MM.1S (cell line): Measurements from ENCODE around the gene NEMP1.

Experiments
- DNase-seq: peaks from one replicate; pipeline ENCODE4 v3.0.0-alpha.2; 2015
- H2AFZ ChIP-seq: fragments of 300-600 bp; sonication (generic); 2 replicates; pipeline ENCODE4 v1.6.0; 2016; ENCODE audit warnings: antibody characterized with exemption, low read length
- H3F3A ChIP-seq: fragments of 300-600 bp; sonication (generic); 2 replicates; pipeline ENCODE4 v1.6.1; 2016; ENCODE audit warnings: mild to moderate bottlenecking, antibody characterized with exemption, low read length, moderate library complexity, mixed read lengths; ENCODE audit not compliant: insufficient read depth
- H3K27ac ChIP-seq: fragments of 300-600 bp; sonication (generic); 2 replicates; pipeline ENCODE4 v1.5.1; 2016; ENCODE audit warnings: mild to moderate bottlenecking, low read length
- H3K27me3 ChIP-seq: fragments of 300-600 bp; sonication (generic); replicated peaks from 2 replicates; pipeline ENCODE4 v1.6.0; 2016; ENCODE audit warnings: low read length; ENCODE audit not compliant: insufficient read depth
- H3K36me3 ChIP-seq: fragments of 300-600 bp; sonication (generic); replicated peaks from 2 replicates; pipeline ENCODE4 v1.6.1; 2016; ENCODE audit warnings: mild to moderate bottlenecking, low read length, mixed read lengths; ENCODE audit not compliant: insufficient read depth
- H3K4me1 ChIP-seq: fragments of 300-600 bp; sonication (generic); 2 replicates; pipeline ENCODE4 v1.6.1; 2016; ENCODE audit warnings: low read length, mixed read lengths
- H3K4me2 ChIP-seq: fragments of 300-600 bp; sonication (generic); 2 replicates; pipeline ENCODE4 v1.6.0; 2016; ENCODE audit warnings: low read depth, low read length
- H3K4me3 ChIP-seq: fragments of 300-600 bp; sonication (generic); 2 replicates; pipeline ENCODE4 v1.5.1; 2016; ENCODE audit warnings: low read length, mixed read lengths
- H3K79me2 ChIP-seq: fragments of 300-600 bp; sonication (generic); 2 replicates; pipeline ENCODE4 v1.6.1; 2016; ENCODE audit warnings: mixed run types, low read length, mixed read lengths
- H3K9ac ChIP-seq: fragments of 300-600 bp; sonication (generic); 2 replicates; pipeline ENCODE4 v1.6.1; 2016; ENCODE audit warnings: low read length, mixed read lengths
- H3K9me2 ChIP-seq: fragments of 300-600 bp; sonication (generic); replicated peaks from 2 replicates; pipeline ENCODE4 v1.6.1; 2016; ENCODE audit warnings: mild to moderate bottlenecking, low read length, mixed read lengths; ENCODE audit not compliant: insufficient read depth
- H3K9me3 ChIP-seq: fragments of 300-600 bp; sonication (generic); replicated peaks from 2 replicates; pipeline ENCODE4 v1.6.1; 2016; ENCODE audit warnings: mild to moderate bottlenecking, low read length, mixed read lengths; ENCODE audit not compliant: insufficient read depth
- H4K20me1 ChIP-seq: fragments of 300-600 bp; sonication (generic); 2 replicates; pipeline ENCODE4 v1.6.1; 2016; ENCODE audit warnings: mild to moderate bottlenecking, low read length, moderate library complexity, mixed read lengths; ENCODE audit not compliant: insufficient read depth
- CTCF ChIP-seq: fragments of 300-600 bp; sonication (generic); IDR thresholded peaks from 2 replicates; pipeline ENCODE4 v1.5.1; 2016; ENCODE audit warnings: antibody characterized with exemption, low read length, mixed read lengths
- EZH2 ChIP-seq: fragments of 300-600 bp; sonication (generic); optimal IDR thresholded peaks from 2 replicates; pipeline ENCODE3; 2017; ENCODE audit warnings: low read depth, mild to moderate bottlenecking, antibody characterized with exemption, low read length, mixed read lengths
- EZH2phosphoT487 ChIP-seq: fragments of 300-600 bp; sonication (generic); IDR thresholded peaks from 2 replicates; pipeline ENCODE4 v1.6.1; 2018; ENCODE audit warnings: antibody characterized with exemption, low read length

The NEMP1 gene

GRCh38 chr12:57037264-57037663 lies 41.3 kb downstream of the NEMP1 start:
- H3K4me2 ChIP-seq: no peak overlapping the region
- no peaks in the 10 kb centered on the region for H3K27me3 ChIP-seq
- no peaks in the 10 kb centered on the region for H4K20me1 ChIP-seq
- no peaks in the 10 kb centered on the region for H3K9me3 ChIP-seq
- TF ChIP-seq EZH2 (no peak), CTCF (no peak), EZH2phosphoT487 (no peak)
- H3K27ac ChIP-seq: no peak overlapping the region
- H3K36me3 ChIP-seq: no peaks in the 10 kb centered on the region
- no peak overlapping the region for H3K4me3 ChIP-seq
- no peak for DNase-seq
- no peaks in the 10 kb centered on the region for H3K9me2 ChIP-seq
- H3K79me2 ChIP-seq: no peaks in the 10 kb centered on the region
- no peaks in the 10 kb centered on the region for H3K4me1 ChIP-seq
- H3K9ac ChIP-seq: no peak overlapping the region
- no peak overlapping the region for H2AFZ ChIP-seq
- no peaks in the 10 kb centered on the region for H3F3A ChIP-seq

GRCh38 chr12:57033431-57033830 lies 45.2 kb downstream of the NEMP1 start:
- Histone ChIP-seq H3K9ac (no peak overlapping the region), H2AFZ (no peak overlapping the region), H3K27me3 (no peaks in the 10 kb centered on the region), H3K4me3 (no peak overlapping the region), H3K36me3 (no peaks in the 10 kb centered on the region), H4K20me1 (no peaks in the 10 kb centered on the region), H3K4me1 (no peaks in the 10 kb centered on the region), H3K9me3 (no peaks in the 10 kb centered on the region), H3K9me2 (no peaks in the 10 kb centered on the region), H3F3A (no peaks in the 10 kb centered on the region), H3K27ac (no peak overlapping the region), H3K79me2 (no peaks in the 10 kb centered on the region), H3K4me2 (no peak overlapping the region)
- DNase-seq: no peak
- TF ChIP-seq CTCF: no peak
- TF ChIP-seq EZH2phosphoT487: no peak
- no peak for TF ChIP-seq EZH2

GRCh38 chr12:57031789-57032188 lies 46.8 kb downstream of the NEMP1 start:
- H3K4me1 ChIP-seq: no peaks in the 10 kb centered on the region
- no peak overlapping the region for H3K4me3 ChIP-seq
- H3K27ac ChIP-seq: no peak overlapping the region
- no peaks in the 10 kb centered on the region for H3F3A ChIP-seq
- H3K9me2 ChIP-seq: no peaks in the 10 kb centered on the region
- no peaks in the 10 kb centered on the region for H3K79me2 ChIP-seq
- H2AFZ ChIP-seq: no peak overlapping the region; the same call in 1 of the 2 replicates
- H3K27me3 ChIP-seq: no peaks in the 10 kb centered on the region
- no peaks in the 10 kb centered on the region for H4K20me1 ChIP-seq
- no peak for DNase-seq
- H3K9ac ChIP-seq: no peak overlapping the region
- H3K9me3 ChIP-seq: no peaks in the 10 kb centered on the region
- no peak for TF ChIP-seq EZH2
- TF ChIP-seq CTCF: no peak
- no peak for TF ChIP-seq EZH2phosphoT487
- H3K4me2 ChIP-seq: no peak overlapping the region
- H3K36me3 ChIP-seq: no peaks in the 10 kb centered on the region
